Measurements from ENCODE around the gene DUSP21. TPM values are rescaled to one million over a fixed set of nuclear protein-coding genes. Genes with fewer than 3 reads are reported as not detected.

The DUSP21 gene
- total RNA-seq, 1 experiment from 2014 or later, result not detected

DNA sequence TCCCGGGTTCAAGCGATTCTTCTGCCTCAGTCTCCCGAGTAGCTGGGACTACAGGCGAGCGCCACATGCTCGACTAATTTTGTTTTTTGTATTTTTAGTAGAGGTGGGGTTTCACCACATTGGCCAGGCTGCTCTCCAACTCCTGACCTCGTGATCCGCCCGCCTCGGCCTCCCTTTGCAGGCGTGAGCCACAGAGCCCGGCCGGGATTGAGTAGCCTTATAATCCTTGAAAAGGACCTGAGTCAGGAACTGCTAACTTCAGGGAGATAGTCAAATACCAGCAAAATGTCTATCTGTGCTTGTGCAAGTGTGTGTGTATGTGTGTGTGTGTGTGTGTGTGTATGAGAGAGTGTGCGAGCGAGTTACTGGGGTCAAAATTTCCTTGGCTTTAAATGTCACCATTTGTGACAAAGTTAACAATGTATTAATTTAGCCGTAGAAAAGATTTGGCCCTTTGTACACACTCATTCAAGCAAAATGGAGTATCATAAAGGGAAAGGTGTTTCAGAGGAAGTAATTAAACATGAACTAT lies 27.4 kb downstream of the DUSP21 start:
- H3K4me3 ChIP-seq, result no peak overlapping the region; the same call in 1 of the 2 replicates
- H3K4me1 ChIP-seq (replicated peaks), result no peaks in the 10 kb centered on the region
- no peak for DNase-seq (ENCODE audit: low read depth in 1 of 2, low spot score in 2 of 2)
- H3K27me3 ChIP-seq (replicated peaks), result no peaks in the 10 kb centered on the region
- no peak overlapping the region for H3K27ac ChIP-seq
- H3K9me3 ChIP-seq (replicated peaks), result no peaks in the 10 kb centered on the region
- H3K36me3 ChIP-seq, result peaks cover 16% of the 10 kb centered on the region

DNA sequence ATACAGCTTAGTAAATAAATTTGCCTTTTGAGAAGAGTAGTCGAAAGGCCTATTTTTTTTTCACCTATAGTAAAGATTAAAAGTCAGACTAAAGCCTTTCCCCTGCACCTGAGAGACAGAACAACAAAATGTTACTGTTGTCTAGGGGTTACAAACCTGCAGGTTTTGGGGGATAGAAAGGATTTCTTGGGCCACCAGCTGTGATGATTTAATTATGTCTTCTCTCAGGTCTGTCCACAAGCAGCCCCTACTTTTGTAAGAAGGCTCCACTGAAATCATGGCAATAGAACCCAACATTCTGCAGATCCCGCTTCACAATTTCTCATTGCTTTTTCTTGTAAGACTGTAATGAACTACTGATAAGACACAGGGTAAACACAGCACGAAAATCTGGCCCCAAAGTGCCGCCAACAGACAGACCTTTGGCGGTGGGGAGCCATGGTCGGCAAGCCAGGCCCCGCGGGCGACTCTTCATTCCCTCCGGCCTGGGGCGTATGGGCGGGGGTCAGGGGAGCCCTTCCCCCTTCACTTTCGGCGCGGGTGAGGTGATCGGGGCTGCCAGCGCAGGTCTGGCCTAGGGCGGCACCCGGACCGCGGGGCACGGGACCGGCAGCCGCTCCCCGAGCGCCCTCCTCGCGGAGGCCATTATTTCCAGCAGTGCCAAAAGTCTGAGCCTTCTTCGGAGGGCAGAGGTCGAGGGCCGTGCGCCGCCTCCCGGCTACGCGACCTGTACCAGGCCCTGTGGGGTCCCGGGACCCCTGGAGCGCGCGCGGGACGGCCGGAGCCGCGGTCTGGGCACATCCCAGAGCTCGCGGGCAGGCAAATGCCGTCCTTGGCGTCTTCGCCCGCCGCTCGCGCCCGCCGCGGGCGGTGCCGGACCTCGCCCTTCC lies 28.4 kb downstream of the DUSP21 start:
- H3K27me3 ChIP-seq (replicated peaks), result no peaks in the 10 kb centered on the region
- H3K36me3 ChIP-seq, result peaks cover 16% of the 10 kb centered on the region
- no peaks in the 10 kb centered on the region for H3K9me3 ChIP-seq (replicated peaks)
- no peaks in the 10 kb centered on the region for H3K4me1 ChIP-seq (replicated peaks)
- DNase-seq (ENCODE audit: low read depth in 1 of 2, low spot score in 2 of 2), result peak in 1 of 2 experiments; percentile 56
- H3K4me3 ChIP-seq, result peak overlapping the region; percentile 88
- H3K27ac ChIP-seq, result peak overlapping the region; percentile 92

DNA sequence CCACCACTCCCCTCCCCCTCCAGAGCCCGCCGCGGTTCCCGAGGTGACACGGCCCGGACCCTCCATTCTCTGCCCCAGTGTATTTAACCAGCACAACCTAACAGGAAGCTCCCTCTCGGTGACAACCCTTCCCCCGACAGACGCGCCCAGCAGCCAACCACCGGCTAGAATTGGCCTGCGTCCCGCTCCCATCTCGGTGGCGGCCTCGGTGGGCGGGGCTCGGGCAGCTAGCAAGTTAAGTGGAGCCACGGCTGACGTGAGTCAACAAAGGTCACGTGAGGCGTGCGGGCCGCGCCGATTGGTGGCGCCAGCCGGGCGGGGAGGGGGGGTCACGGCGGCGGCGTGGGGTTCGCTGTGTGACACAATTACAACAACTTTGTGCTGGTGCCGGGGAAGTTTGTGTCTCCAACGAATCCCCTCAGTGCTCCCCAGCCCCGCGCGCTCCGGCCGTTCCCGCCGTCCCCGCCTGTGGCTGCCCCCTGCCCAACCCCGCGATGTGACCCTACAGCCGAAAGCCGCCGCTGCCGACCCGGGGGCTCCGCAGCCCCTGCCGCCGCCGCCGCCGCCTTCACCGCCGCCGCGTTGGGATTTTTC lies 29.1 kb downstream of the DUSP21 start, which contains the start of gene KDM6A:
Gene KDM6A (plus strand): TSS at position 368 of the 594 bp plus-strand sequence. CDS start 364 bp downstream, outside the sequence.
- Histone ChIP-seq H3K4me3 (peak within 1 kb of the TSS; percentile 88), H3K27ac (peak within 1 kb of the TSS; percentile 96), H3K9me3 (replicated peaks) (no peaks in the 10 kb centered on the region), H3K27me3 (replicated peaks) (no peaks in the 10 kb centered on the region), H3K36me3 (peaks cover 16% of the 10 kb centered on the region), H3K4me1 (replicated peaks) (no peaks in the 10 kb centered on the region)
- DNase-seq (ENCODE audit: low read depth in 1 of 2, low spot score in 2 of 2), result peak; percentile 90 to 96

DNA sequence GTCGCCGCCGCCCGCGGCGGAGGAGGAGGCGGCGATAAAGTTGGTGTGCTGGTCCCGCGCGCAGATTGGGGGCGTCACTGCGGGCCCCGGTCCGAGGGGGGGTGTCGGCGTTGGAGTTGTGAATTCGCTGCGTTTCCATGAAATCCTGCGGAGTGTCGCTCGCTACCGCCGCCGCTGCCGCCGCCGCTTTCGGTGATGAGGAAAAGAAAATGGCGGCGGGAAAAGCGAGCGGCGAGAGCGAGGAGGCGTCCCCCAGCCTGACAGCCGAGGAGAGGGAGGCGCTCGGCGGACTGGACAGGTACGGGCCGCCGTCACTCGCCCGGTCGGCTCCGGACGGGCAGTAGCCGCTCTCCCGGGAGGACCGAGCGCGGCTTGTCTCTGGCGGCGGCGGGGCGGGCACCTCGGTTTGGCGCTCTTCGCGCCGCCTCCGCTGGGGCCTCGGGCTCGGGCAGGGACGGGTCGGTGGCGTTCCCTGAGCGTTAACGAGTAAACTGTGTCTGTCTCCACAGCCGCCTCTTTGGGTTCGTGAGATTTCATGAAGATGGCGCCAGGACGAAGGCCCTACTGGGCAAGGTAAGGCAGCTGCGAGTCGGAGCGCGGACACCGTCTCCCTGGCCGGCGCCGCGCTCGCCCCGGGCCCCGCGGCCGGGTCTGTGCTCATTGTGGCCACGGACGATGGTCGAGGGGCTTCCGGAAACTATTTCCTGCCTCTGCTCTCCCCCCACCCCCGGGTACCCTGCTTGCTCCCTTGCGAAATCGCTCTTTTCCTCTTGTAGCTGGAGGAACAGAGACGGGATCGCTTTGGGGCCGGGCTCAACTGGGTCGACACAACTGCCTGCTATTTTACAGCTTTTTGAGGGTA lies 29.8 kb downstream of the DUSP21 start:
- peak; percentile 50 to 65 for DNase-seq (ENCODE audit: low read depth in 1 of 2, low spot score in 2 of 2)
- Histone ChIP-seq H3K9me3 (replicated peaks) (no peaks in the 10 kb centered on the region), H3K36me3 (peaks cover 16% of the 10 kb centered on the region)

DNA sequence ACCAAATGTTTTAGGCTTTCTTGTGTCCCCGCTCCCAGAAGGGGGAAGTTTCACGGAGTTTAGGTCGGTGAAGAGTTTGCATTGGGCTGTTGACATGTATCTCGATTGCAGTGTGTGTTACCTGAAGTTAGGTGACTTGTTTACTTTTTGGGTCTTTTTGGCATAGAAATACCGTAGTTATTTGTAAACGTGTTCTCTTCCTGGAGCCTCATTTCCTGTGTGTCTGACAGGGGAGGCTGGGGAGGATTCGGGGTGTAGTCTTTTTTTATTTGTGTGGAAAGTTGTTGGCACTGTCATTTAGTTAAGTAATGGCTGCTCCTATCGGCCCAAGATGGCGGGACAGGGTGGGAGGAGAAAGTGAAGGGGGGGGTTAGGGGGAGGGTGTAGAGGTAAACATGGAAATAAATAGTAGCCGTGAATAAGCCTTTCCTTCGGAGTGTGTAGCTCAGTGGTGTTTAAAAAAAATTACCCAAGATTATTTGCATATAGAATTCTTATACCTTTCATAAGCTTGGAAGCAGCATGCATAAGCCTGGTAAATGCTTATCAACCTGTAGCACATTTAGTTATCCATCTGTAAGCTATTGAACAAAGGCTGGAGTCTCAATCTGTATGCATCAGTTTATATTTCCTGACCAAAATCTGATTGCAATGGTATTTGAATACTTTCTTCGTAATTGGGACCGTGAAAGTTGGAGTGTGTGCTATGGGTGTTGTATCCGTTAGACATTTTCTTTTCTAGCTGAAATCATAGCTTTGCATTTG lies 30.8 kb downstream of the DUSP21 start:
- peak overlapping the region; percentile 96 for H3K27ac ChIP-seq
- peaks cover 16% of the 10 kb centered on the region for H3K36me3 ChIP-seq
- no peaks in the 10 kb centered on the region for H3K27me3 ChIP-seq (replicated peaks)
- peak overlapping the region; percentile 88 for H3K4me3 ChIP-seq
- peak; percentile 36 to 37 for DNase-seq (ENCODE audit: low read depth in 1 of 2, low spot score in 2 of 2)
- no peaks in the 10 kb centered on the region for H3K9me3 ChIP-seq (replicated peaks)
- H3K4me1 ChIP-seq (replicated peaks), result no peaks in the 10 kb centered on the region

More for the DNA sequence above, 29.8 kb downstream of the DUSP21 start:
- peak overlapping the region; percentile 96 for H3K27ac ChIP-seq
- H3K27me3 ChIP-seq (replicated peaks), result no peaks in the 10 kb centered on the region
- peak overlapping the region; percentile 88 for H3K4me3 ChIP-seq
- H3K4me1 ChIP-seq (replicated peaks), result no peaks in the 10 kb centered on the region

DNA sequence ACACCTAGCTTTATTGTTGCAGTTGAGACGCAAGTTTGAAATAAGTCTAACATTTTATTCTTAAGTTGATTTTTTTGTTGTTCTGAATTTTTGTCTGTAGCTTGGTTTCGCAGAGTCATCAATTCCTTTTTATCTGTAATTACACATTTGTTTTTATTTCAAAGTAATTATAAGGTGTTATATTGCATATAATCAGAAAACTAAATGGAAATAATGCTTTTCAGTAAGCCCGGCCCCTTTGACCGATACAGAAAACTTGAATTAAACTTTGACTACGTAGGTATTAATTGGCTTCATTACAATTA lies 31.3 kb downstream of the DUSP21 start:
- no peak for DNase-seq (ENCODE audit: low read depth in 1 of 2, low spot score in 2 of 2)
- H3K27ac ChIP-seq, result no peak overlapping the region

DNA sequence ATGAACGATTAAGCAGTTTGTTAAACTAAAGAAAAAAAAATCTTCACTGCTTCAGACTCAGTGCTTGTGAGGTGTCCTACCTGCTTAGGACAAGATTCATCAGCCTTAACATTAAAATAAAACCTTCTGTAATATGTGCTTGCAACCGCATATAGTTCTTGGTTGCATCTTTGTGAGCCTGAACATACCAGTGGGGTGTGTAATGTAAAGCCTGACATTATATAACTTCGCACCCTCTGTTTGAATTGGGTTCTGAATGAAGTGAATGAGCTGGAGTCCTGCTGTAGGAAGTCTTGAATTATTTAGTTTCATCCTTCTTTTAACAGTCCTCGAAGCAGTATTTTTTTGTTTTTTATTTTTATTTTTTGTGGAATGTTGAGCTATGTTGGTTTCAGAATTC lies 32.3 kb downstream of the DUSP21 start:
- no peaks in the 10 kb centered on the region for H3K27me3 ChIP-seq (replicated peaks)
- no peak overlapping the region for H3K27ac ChIP-seq
- no peak overlapping the region for H3K4me3 ChIP-seq
- no peaks in the 10 kb centered on the region for H3K4me1 ChIP-seq (replicated peaks)
- no peaks in the 10 kb centered on the region for H3K9me3 ChIP-seq (replicated peaks)
- no peak for DNase-seq (ENCODE audit: low read depth in 1 of 2, low spot score in 2 of 2)
- H3K36me3 ChIP-seq, result peaks cover 16% of the 10 kb centered on the region

More for the DNA sequence above, 31.3 kb downstream of the DUSP21 start:
- H3K4me1 ChIP-seq (replicated peaks), result no peaks in the 10 kb centered on the region
- peaks cover 16% of the 10 kb centered on the region for H3K36me3 ChIP-seq
- H3K4me3 ChIP-seq, result peak overlapping the region; percentile 88
- no peaks in the 10 kb centered on the region for H3K27me3 ChIP-seq (replicated peaks)
- H3K9me3 ChIP-seq (replicated peaks), result no peaks in the 10 kb centered on the region

DNA sequence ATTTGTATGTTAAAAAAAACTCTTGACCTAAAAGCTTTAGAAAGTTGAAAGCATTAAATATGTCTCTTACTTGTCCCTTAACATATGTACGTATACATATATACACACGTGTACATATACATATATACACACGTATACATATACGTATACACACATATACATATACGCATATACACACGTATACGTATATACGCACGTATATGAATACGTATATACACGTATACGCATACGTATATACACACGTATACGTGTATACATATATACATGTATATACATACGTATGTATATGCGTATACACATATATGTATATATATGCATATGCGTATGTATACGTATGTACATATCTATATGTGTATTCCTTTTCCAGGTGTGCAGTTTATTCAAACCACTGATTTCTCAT lies 32.9 kb downstream of the DUSP21 start:
- Histone ChIP-seq H3K4me1 (replicated peaks) (no peaks in the 10 kb centered on the region), H3K27me3 (replicated peaks) (no peaks in the 10 kb centered on the region), H3K9me3 (replicated peaks) (no peaks in the 10 kb centered on the region), H3K4me3 (no peak overlapping the region), H3K27ac (no peak overlapping the region), H3K36me3 (peaks cover 16% of the 10 kb centered on the region)
- no peak for DNase-seq (ENCODE audit: low read depth in 1 of 2, low spot score in 2 of 2)

DNA sequence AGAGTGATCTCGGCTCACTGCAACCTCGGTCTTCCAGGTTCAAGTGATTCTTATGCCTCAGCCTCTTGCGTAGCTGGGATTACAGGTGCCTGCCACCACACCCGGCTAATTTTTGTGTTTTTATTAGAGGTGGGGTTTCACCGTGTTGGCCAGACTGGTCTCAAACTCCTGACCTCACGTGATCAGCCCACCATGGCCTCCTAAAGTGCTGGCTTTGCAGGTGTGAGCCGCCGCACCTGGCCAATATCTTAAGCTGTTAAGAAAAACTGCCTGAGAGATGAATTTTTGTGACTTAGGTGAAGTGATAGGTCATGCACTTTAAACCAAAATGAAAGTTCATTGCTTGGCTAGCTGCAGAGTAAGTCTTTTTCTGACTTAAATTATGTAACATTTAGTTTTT lies 35.0 kb downstream of the DUSP21 start:
- Histone ChIP-seq H3K9me3 (replicated peaks) (no peaks in the 10 kb centered on the region), H3K4me3 (no peak overlapping the region), H3K27ac (no peak overlapping the region), H3K27me3 (replicated peaks) (no peaks in the 10 kb centered on the region), H3K36me3 (peaks cover 6% of the 10 kb centered on the region), H3K4me1 (replicated peaks) (no peaks in the 10 kb centered on the region)
- no peak for DNase-seq (ENCODE audit: low read depth in 1 of 2, low spot score in 2 of 2)

DNA sequence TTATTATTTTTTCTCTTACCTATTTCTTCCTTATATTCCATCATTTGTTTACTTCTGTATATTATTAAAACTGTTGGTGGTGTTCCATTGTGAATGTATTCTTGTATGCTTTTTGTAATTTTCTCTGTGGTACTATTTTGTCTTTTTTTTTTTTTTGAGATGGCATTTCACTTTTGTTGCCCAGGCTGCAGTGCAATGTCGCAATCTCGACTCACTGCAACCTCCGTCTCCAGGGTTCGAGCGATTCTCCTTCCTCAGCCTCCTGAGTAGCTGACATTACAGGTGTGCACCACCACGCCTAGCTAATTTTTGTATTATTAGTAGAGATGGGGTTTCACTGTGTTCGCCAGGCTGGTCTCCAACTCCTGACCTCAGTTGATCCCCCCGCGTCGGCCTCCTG lies 37.7 kb downstream of the DUSP21 start:
- no peaks in the 10 kb centered on the region for H3K36me3 ChIP-seq
- no peak overlapping the region for H3K4me3 ChIP-seq
- no peaks in the 10 kb centered on the region for H3K9me3 ChIP-seq (replicated peaks)
- no peak overlapping the region for H3K27ac ChIP-seq
- H3K27me3 ChIP-seq (replicated peaks), result no peaks in the 10 kb centered on the region
- no peaks in the 10 kb centered on the region for H3K4me1 ChIP-seq (replicated peaks)
- no peak for DNase-seq (ENCODE audit: low read depth in 1 of 2, low spot score in 2 of 2)

DNA sequence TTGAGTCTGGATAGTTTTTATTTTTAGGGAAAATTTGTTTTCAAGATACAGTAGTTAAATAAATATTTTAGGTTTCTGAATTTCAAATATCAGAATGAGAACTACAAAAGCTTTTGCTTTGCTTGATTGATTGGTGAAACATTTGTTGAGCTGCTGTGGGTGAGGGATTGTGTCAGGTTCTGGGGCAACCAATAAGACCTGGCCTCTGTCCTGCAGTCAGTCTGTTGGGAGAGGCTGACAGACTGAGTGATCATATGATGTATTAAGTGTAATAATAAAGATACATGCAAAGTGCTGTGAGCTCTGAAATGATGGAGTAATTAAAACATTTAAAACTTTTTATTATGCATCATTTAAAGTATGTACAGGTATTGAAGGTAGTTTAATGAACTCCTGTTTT lies 38.8 kb downstream of the DUSP21 start:
- no peak overlapping the region for H3K27ac ChIP-seq
- H3K36me3 ChIP-seq, result no peaks in the 10 kb centered on the region
- no peak overlapping the region for H3K4me3 ChIP-seq
- no peaks in the 10 kb centered on the region for H3K27me3 ChIP-seq (replicated peaks)
- no peak for DNase-seq (ENCODE audit: low read depth in 1 of 2, low spot score in 2 of 2)
- H3K4me1 ChIP-seq (replicated peaks), result no peaks in the 10 kb centered on the region
- no peaks in the 10 kb centered on the region for H3K9me3 ChIP-seq (replicated peaks)

DNA sequence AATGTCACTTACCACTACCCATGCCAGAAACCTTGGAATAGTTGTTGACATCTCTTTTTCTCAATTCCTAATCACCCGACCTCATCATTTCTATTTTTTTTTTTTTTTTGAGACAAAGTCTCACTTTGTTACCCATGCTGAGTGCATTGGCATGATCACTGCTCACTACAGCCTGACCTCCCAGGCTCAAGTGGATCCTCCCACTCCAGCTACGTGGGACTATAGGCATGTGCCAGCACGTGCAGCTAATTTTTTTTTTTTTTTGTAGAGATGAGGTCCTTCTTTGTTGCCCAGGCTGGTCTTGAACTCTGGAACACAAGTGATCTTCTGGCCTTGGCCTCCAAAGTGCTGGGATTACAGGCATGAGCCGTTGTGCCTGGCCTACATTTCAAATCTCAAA lies 41.1 kb downstream of the DUSP21 start:
- H3K27ac ChIP-seq, result no peak overlapping the region
- DNase-seq (ENCODE audit: low read depth in 1 of 2, low spot score in 2 of 2), result no peak
- H3K36me3 ChIP-seq, result no peaks in the 10 kb centered on the region
- no peak overlapping the region for H3K4me3 ChIP-seq
- no peaks in the 10 kb centered on the region for H3K9me3 ChIP-seq (replicated peaks)
- H3K4me1 ChIP-seq (replicated peaks), result no peaks in the 10 kb centered on the region
- no peaks in the 10 kb centered on the region for H3K27me3 ChIP-seq (replicated peaks)

DNA sequence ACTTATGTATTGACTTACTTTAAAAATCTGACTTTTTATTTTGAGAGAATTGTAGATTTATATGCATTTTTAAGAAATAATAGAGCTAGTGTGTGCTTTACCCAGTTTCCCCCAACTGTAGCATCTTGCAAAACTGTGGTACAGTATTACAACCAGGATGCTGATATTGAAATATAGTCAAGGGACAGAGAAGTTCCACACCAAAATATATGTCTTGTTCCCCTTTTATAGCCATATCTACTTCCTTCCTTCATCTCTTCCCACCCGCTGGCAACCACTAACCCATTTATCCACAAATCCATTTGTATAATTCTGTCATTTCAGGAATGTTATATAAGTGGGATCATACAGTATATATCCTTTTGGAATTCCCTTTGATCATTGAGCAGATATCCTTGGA lies 46.0 kb downstream of the DUSP21 start:
- Histone ChIP-seq H3K27ac (no peak overlapping the region), H3K36me3 (no peaks in the 10 kb centered on the region), H3K4me3 (no peak overlapping the region), H3K4me1 (replicated peaks) (no peaks in the 10 kb centered on the region), H3K9me3 (replicated peaks) (no peaks in the 10 kb centered on the region), H3K27me3 (replicated peaks) (no peaks in the 10 kb centered on the region)
- no peak for DNase-seq (ENCODE audit: low read depth in 1 of 2, low spot score in 2 of 2)
